ENCODE results near the gene SRSF8.

- TF ChIP-seq POLR2A (IDR thresholded peaks at IDR 0.05; ENCODE audit: borderline replicate concordance, extremely low read depth, insufficient read depth, insufficient read length) (no peak), CTCF (IDR thresholded peaks at IDR 0.05 in 2 of 3, conservative IDR thresholded peaks at IDR 0.05 in 1 of 3; ENCODE audit: borderline replicate concordance in 1 of 3, insufficient read depth in 1 of 3, low read depth in 2 of 3, low read length in 2 of 3) (no peak), JUND (IDR thresholded peaks at IDR 0.05) (no peak)
These were observed 1.1 kb downstream of the SRSF8 start for GRCh38 chr11:95067841-95068219.
